Measurements from ENCODE around the gene CDH4. TPM values are rescaled to one million over a fixed set of nuclear protein-coding genes. Genes with fewer than 3 reads are reported as not detected.

The CDH4 gene
- total RNA-seq, 1 experiment from 2014 or later = not detected

DNA sequence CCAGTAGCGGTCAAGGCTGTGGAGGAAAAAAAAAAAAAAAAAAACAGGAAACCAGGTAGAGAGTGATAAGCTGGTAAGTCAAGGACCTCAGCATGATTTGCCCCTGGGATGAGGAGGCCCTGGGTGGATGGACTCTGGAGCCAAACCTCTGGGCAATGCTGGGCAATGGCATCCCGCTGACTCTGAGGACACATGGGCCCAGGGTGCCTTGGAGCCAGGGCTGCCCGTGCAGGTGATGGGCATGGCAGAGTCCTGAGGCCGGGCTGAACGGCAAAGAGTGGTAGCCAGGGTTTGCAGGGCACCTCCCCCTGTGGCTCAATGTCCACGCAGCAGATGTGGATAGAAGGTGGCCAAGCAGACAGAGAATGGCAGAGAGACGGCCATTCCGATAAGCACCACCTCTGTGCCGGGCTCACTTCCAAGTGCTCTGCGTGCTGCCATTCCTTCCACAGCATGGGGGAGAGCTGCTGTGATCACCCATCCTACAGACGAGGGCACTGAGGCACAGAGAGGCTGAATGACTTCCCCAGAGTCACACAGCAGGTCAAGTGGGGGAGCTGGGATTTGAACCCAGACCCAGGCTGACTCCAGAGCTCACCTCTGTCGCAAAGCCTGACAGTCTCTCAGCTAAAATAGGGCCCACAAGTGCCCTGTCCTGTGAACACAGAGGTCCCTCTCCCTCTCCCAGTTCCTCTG, 353.9 kb downstream of the CDH4 start:
- no peaks in the 10 kb centered on the region for H4K20me1 ChIP-seq (ENCODE audit: insufficient read depth)
- H3K79me2 ChIP-seq (ENCODE audit: low read depth) = no peaks in the 10 kb centered on the region
- H3F3A ChIP-seq (ENCODE audit: insufficient read depth, low read depth) = no peaks in the 10 kb centered on the region
- no peaks in the 10 kb centered on the region for H3K9me3 ChIP-seq (ENCODE audit: insufficient read depth, low read depth)
- ChIA-PET POLR2A (ENCODE audit: unreplicated experiment) (no interaction called here), CTCF (no interaction called here)
- no peak for TF ChIP-seq EZH2 (IDR thresholded peaks at IDR 0.05; ENCODE audit: low read depth)
- TF ChIP-seq, protein P1, sequence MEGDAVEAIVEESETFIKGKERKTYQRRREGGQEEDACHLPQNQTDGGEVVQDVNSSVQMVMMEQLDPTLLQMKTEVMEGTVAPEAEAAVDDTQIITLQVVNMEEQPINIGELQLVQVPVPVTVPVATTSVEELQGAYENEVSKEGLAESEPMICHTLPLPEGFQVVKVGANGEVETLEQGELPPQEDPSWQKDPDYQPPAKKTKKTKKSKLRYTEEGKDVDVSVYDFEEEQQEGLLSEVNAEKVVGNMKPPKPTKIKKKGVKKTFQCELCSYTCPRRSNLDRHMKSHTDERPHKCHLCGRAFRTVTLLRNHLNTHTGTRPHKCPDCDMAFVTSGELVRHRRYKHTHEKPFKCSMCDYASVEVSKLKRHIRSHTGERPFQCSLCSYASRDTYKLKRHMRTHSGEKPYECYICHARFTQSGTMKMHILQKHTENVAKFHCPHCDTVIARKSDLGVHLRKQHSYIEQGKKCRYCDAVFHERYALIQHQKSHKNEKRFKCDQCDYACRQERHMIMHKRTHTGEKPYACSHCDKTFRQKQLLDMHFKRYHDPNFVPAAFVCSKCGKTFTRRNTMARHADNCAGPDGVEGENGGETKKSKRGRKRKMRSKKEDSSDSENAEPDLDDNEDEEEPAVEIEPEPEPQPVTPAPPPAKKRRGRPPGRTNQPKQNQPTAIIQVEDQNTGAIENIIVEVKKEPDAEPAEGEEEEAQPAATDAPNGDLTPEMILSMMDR (conservative IDR thresholded peaks at IDR 0.05) = no peak
- no peaks in the 10 kb centered on the region for H3K9me2 ChIP-seq (ENCODE audit: insufficient read depth)
- H3K4me1 ChIP-seq (replicated peaks; ENCODE audit: insufficient read depth) = no peaks in the 10 kb centered on the region
- no peak for DNase-seq
- H3K27me3 ChIP-seq (ENCODE audit: insufficient read depth, low read depth) = peaks cover 94% of the 10 kb centered on the region
- H3K4me3 ChIP-seq = no peak overlapping the region
- H3K4me2 ChIP-seq = no peak overlapping the region
- intact Hi-C loops (cut with micrococcal nuclease; ENCODE audit: unreplicated experiment) = no loop called here
- no peak overlapping the region for H3K27ac ChIP-seq
- no TSS peak for BruUV-seq (replicated peaks)
- H2AFZ ChIP-seq = no peak overlapping the region
- H3K36me3 ChIP-seq (ENCODE audit: low read depth) = no peaks in the 10 kb centered on the region

- peak in 1 of 2 experiments; percentile 10 for DNase-seq
- no peak overlapping the region for H3K4me3 ChIP-seq
- H3K4me2 ChIP-seq = no peak overlapping the region
- no peaks in the 10 kb centered on the region for H3K4me1 ChIP-seq (replicated peaks; ENCODE audit: insufficient read depth)
- no peaks in the 10 kb centered on the region for H3F3A ChIP-seq (ENCODE audit: insufficient read depth, low read depth)
- no peaks in the 10 kb centered on the region for H3K36me3 ChIP-seq (ENCODE audit: low read depth)
- H3K79me2 ChIP-seq (ENCODE audit: low read depth) = no peaks in the 10 kb centered on the region
- ChIA-PET CTCF (no interaction called here), POLR2A (ENCODE audit: unreplicated experiment) (no interaction called here)
- no TSS peak for BruUV-seq (replicated peaks)
- intact Hi-C loops (cut with micrococcal nuclease; ENCODE audit: unreplicated experiment) = no loop called here
- TF ChIP-seq, protein P1 (conservative IDR thresholded peaks at IDR 0.05) = no peak
- no peak for TF ChIP-seq EZH2 (IDR thresholded peaks at IDR 0.05; ENCODE audit: low read depth)
- H3K27me3 ChIP-seq (ENCODE audit: insufficient read depth, low read depth) = peaks cover 94% of the 10 kb centered on the region
- no peaks in the 10 kb centered on the region for H3K9me2 ChIP-seq (ENCODE audit: insufficient read depth)
- H3K9me3 ChIP-seq (ENCODE audit: insufficient read depth, low read depth) = no peaks in the 10 kb centered on the region
- no peak overlapping the region for H2AFZ ChIP-seq
- H3K27ac ChIP-seq = no peak overlapping the region
- H4K20me1 ChIP-seq (ENCODE audit: insufficient read depth) = no peaks in the 10 kb centered on the region
Measured at GRCh38 chr20:61608275-61609085, 356.4 kb downstream of the CDH4 start.

DNA sequence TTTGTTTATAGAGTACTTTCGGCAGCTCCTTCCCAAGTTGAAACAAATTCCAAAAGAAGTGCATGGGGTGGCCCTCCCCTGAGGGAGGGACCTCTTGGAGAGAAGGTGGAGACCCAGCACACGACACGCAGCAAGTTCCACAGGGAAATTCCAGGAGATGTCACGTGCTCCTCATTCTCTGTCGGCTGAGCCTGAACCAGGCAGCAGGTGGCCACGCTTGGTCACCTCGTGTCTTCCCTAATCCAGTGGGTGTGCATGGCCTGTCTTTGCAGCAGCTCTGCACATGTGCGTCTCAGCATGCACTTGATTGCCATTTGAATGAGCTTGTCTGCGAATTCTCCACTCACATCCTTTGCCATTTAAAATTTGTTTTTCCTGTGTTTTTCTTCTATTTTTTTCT, 357.4 kb downstream of the CDH4 start:
- no peak overlapping the region for H3K4me2 ChIP-seq
- H3K27ac ChIP-seq = no peak overlapping the region
- no peak overlapping the region for H2AFZ ChIP-seq
- H3F3A ChIP-seq (ENCODE audit: insufficient read depth, low read depth) = no peaks in the 10 kb centered on the region
- TF ChIP-seq EZH2 (IDR thresholded peaks at IDR 0.05; ENCODE audit: low read depth) = no peak
- TF ChIP-seq, protein P1 (conservative IDR thresholded peaks at IDR 0.05) = no peak
- H3K4me3 ChIP-seq = no peak overlapping the region
- H3K27me3 ChIP-seq (ENCODE audit: insufficient read depth, low read depth) = peaks cover 94% of the 10 kb centered on the region
- no peak for DNase-seq
- intact Hi-C loops (cut with micrococcal nuclease; ENCODE audit: unreplicated experiment) = no loop called here
- POLR2A ChIA-PET (ENCODE audit: unreplicated experiment) = no interaction called here
- no TSS peak for BruUV-seq (replicated peaks)
- H3K79me2 ChIP-seq (ENCODE audit: low read depth) = no peaks in the 10 kb centered on the region
- H3K4me1 ChIP-seq (replicated peaks; ENCODE audit: insufficient read depth) = no peaks in the 10 kb centered on the region
- H3K9me3 ChIP-seq (ENCODE audit: insufficient read depth, low read depth) = no peaks in the 10 kb centered on the region
- H3K9me2 ChIP-seq (ENCODE audit: insufficient read depth) = no peaks in the 10 kb centered on the region
- no peaks in the 10 kb centered on the region for H4K20me1 ChIP-seq (ENCODE audit: insufficient read depth)
- CTCF ChIA-PET = no interaction called here
- H3K36me3 ChIP-seq (ENCODE audit: low read depth) = no peaks in the 10 kb centered on the region
